OCI-LY1 (cell line): ENCODE measurements around the gene SH3BP1.
A peak's percentile ranks its signal among the peaks of the same experiment; 100 is the strongest.
"Not testable (repeated sequence)": the region's sequence is repeated elsewhere in the genome, so short reads cannot be mapped to it uniquely, and the experiment has no call there.

Source experiments
- H2AFZ ChIP-seq: fragments of 200-600 bp; sonication (generic), shearing (Covaris generic); 2 replicates; pipeline ENCODE4 v1.6.0; 2014; ENCODE audit warnings: antibody characterized with exemption, mild to moderate bottlenecking, low read length
- H3F3A ChIP-seq: fragments of 200-600 bp; sonication (generic), shearing (Covaris generic); 2 replicates; pipeline ENCODE4 v1.6.0; 2014; ENCODE audit warnings: mild to moderate bottlenecking, antibody characterized with exemption, low read length, moderate library complexity; ENCODE audit not compliant: insufficient read depth
- H3K27ac ChIP-seq: fragments of 200-600 bp; sonication (generic); 2 replicates; pipeline ENCODE4 v1.5.1; 2014; ENCODE audit warnings: low read length, mixed run types, mild to moderate bottlenecking, low read depth; ENCODE audit not compliant: poor library complexity, severe bottlenecking
- H3K27me3 ChIP-seq: fragments of 200-600 bp; sonication (generic); 2 replicates; pipeline ENCODE4 v1.6.0; 2014; ENCODE audit warnings: antibody characterized with exemption, mild to moderate bottlenecking, low read length, moderate library complexity; ENCODE audit not compliant: insufficient read depth
- H3K36me3 ChIP-seq: fragments of 200-600 bp; sonication (generic); 2 replicates; pipeline ENCODE4 v1.6.1; 2014; ENCODE audit warnings: mild to moderate bottlenecking, antibody characterized with exemption, low read length, moderate library complexity, mixed read lengths; ENCODE audit not compliant: insufficient read depth
- H3K4me1 ChIP-seq: fragments of 200-600 bp; sonication (generic); 2 replicates; pipeline ENCODE4 v1.5.1; 2014; ENCODE audit warnings: mild to moderate bottlenecking, low read length, moderate library complexity; ENCODE audit not compliant: insufficient read depth, severe bottlenecking
- H3K4me2 ChIP-seq: fragments of 200-600 bp; sonication (generic), shearing (Covaris generic); 2 replicates; pipeline ENCODE4 v1.6.1; 2014; ENCODE audit warnings: low read length
- H3K4me3 ChIP-seq: fragments of 200-600 bp; sonication (generic); 2 replicates; pipeline ENCODE4 v1.5.1; 2014; ENCODE audit warnings: low read length, low read depth, mild to moderate bottlenecking, mixed read lengths; ENCODE audit not compliant: poor library complexity, severe bottlenecking
- H3K79me2 ChIP-seq: fragments of 200-600 bp; shearing (Covaris generic); 2 replicates; pipeline ENCODE4 v1.6.1; 2016; ENCODE audit warnings: mixed run types, low read length, mixed read lengths; ENCODE audit not compliant: insufficient read depth
- H3K9ac ChIP-seq: fragments of 200-600 bp; sonication (generic), shearing (Covaris generic); 2 replicates; pipeline ENCODE4 v1.6.1; 2014; ENCODE audit warnings: mild to moderate bottlenecking, low read length, mixed read lengths
- H3K9me2 ChIP-seq: fragments of 200-600 bp; sonication (generic), shearing (Covaris generic); 2 replicates; pipeline ENCODE4 v1.6.1; 2014; ENCODE audit warnings: low read depth, mild to moderate bottlenecking, low read length, mixed read lengths
- H3K9me3 ChIP-seq: fragments of 200-600 bp; shearing (Covaris generic); 2 replicates; pipeline ENCODE4 v1.6.1; 2014; ENCODE audit warnings: low read length, mixed read lengths
- H4K20me1 ChIP-seq: fragments of 200-600 bp; sonication (generic), shearing (Covaris generic); 2 replicates; pipeline ENCODE4 v1.6.0; 2016; ENCODE audit warnings: mild to moderate bottlenecking, low read length; ENCODE audit not compliant: insufficient read depth
- CTCF ChIP-seq: fragments of 200-600 bp; sonication (generic), shearing (Covaris generic); IDR thresholded peaks from 2 replicates; pipeline ENCODE4 v1.5.1; 2017; ENCODE audit warnings: mild to moderate bottlenecking, antibody characterized with exemption, low read length, moderate library complexity, mixed read lengths
- EZH2 ChIP-seq: fragments of 200-600 bp; sonication (generic), shearing (Covaris generic); IDR thresholded peaks from 2 replicates; pipeline ENCODE4 v1.8.0; 2017; ENCODE audit warnings: borderline replicate concordance, mixed run types, mild to moderate bottlenecking, antibody characterized with exemption, low read length, moderate library complexity, mixed read lengths

Gene SH3BP1

GRCh38 chr22:37601540-37602442 is 37.7 kb upstream of the SH3BP1 start:
- Histone ChIP-seq H4K20me1 (no peaks in the 10 kb centered on the region), H2AFZ (no peak overlapping the region), H3F3A (no peaks in the 10 kb centered on the region), H3K79me2 (no peaks in the 10 kb centered on the region), H3K36me3 (no peaks in the 10 kb centered on the region), H3K27ac (no peak overlapping the region), H3K9me2 (no peaks in the 10 kb centered on the region), H3K9me3 (no peaks in the 10 kb centered on the region), H3K4me3 (no peak overlapping the region), H3K4me2 (peak overlapping the region; percentile 45; the same call in 1 of the 2 replicates), H3K9ac (no peak overlapping the region), H3K4me1 (peaks cover 7% of the 10 kb centered on the region), H3K27me3 (peaks cover 8% of the 10 kb centered on the region; the same call in 1 of the 2 replicates)
- TF ChIP-seq CTCF: no peak
- TF ChIP-seq EZH2: no peak

DNA sequence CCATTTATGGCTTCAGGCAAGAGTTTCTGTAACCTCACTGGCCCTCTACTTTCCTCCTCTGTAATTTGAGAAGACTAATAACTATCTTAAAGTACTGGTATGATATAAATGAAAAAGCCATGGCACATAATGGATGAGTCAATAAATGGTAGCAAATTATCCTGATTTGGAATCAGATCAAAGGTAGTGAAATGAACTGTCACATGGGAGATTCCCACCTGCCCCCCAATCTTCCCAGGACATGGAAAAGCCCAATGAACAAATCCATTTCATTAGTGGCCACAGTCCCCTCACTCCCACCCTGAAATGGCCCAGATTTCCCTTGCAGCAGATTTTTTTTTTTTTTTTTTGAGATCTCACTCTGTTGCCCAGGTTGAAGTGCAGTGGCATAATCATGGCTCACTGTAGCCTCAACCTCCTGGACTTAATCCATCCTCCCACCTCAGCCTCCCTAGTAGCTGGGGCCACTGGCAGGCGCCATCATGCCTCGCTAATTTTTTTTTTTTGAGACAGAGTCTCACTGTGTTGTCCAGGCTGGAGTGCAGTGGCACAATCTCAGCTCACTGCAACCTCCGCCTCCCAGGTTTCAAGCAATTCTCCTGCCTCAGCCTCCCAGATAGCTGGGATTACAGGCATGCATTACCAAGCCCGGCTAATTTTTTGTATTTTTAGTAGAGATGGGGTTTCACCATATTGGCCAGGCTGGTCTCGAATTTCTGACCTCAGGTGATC is 36.8 kb upstream of the SH3BP1 start:
- not testable (repeated sequence) for H3K27ac ChIP-seq, H3K9me2 ChIP-seq, H4K20me1 ChIP-seq, H3K36me3 ChIP-seq, H3K4me3 ChIP-seq, H3F3A ChIP-seq, H3K9me3 ChIP-seq, H3K79me2 ChIP-seq, H3K27me3 ChIP-seq, H3K4me2 ChIP-seq, H2AFZ ChIP-seq, H3K9ac ChIP-seq
- peaks cover 13% of the 10 kb centered on the region for H3K4me1 ChIP-seq

DNA sequence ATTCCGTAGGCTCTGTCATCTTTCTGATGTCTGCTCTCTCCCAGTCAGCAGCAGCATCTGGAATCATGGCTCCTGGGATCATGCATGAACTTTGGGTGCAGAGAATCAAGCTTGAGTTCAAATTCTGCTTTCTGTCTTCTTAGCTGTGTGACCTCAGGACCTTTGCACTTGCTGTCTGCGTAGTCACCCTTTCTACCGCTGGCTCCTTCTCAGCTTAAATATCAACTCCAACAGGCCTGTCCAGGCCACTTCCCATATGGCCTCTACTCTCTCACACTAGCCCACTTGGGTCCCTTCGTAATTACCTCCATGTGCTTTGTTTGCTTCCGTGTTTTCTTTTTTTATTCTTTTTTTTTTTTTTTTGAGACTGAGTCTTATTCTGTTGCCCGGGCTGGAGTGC is 35.4 kb upstream of the SH3BP1 start:
- H3K9me3 ChIP-seq: no peaks in the 10 kb centered on the region
- no peak overlapping the region for H3K4me3 ChIP-seq
- H3K79me2 ChIP-seq: peaks cover under 1% of the 10 kb centered on the region; the same call in 1 of the 2 replicates
- H3K9ac ChIP-seq: no peak overlapping the region
- no peaks in the 10 kb centered on the region for H4K20me1 ChIP-seq
- no peak for TF ChIP-seq CTCF
- TF ChIP-seq EZH2: no peak
- peaks cover 3% of the 10 kb centered on the region; the same call in 1 of the 2 replicates for H3K27me3 ChIP-seq
- H2AFZ ChIP-seq: no peak overlapping the region
- H3K36me3 ChIP-seq: no peaks in the 10 kb centered on the region; the same call in 1 of the 2 replicates
- H3K4me2 ChIP-seq: no peak overlapping the region
- H3F3A ChIP-seq: no peaks in the 10 kb centered on the region
- no peak overlapping the region for H3K27ac ChIP-seq
- H3K9me2 ChIP-seq: no peaks in the 10 kb centered on the region
- H3K4me1 ChIP-seq: peaks cover 18% of the 10 kb centered on the region
